Brain microvascular endothelial cell (primary cell): ENCODE measurements around the gene NSUN2.

Source experiments
- DNase-seq: peaks from one replicate; pipeline ENCODE4 v3.0.0-alpha.2; 2020
- H3K27ac ChIP-seq: fragments of 250-450 bp; sonication (Bioruptor Pico); 2 replicates; pipeline ENCODE4 v1.5.1; 2020; ENCODE audit warnings: mild to moderate bottlenecking, moderate library complexity
- H3K27me3 ChIP-seq: fragments of 250-450 bp; sonication (Bioruptor Pico); replicated peaks from 2 replicates; pipeline ENCODE4 v1.5.1; 2020; ENCODE audit warnings: mild to moderate bottlenecking
- H3K36me3 ChIP-seq: fragments of 250-450 bp; sonication (Bioruptor Pico); replicated peaks from 2 replicates; pipeline ENCODE4 v1.5.1; 2020; ENCODE audit warnings: mild to moderate bottlenecking
- H3K4me3 ChIP-seq: 2 replicates; pipeline ENCODE4 v1.5.1; 2011; ENCODE audit warnings: low read depth, mild to moderate bottlenecking, control low read depth, low read length, moderate library complexity
- CTCF ChIP-seq: IDR thresholded peaks from 2 replicates; pipeline ENCODE4 v1.5.1; 2011; ENCODE audit warnings: low read depth, mild to moderate bottlenecking, moderate library complexity, low read length, control low read depth, inconsistent platforms; ENCODE audit errors: missing control alignments
- in situ Hi-C: cut with HindIII; loops from 2 replicates; pipeline ENCODE4 v1.10.0; 2017; ENCODE audit warnings: low sequenced_read_pairs, low pct_ligation_motif_present

Gene NSUN2

GRCh38 chr5:6557807-6558575, 74.9 kb downstream of the NSUN2 start:
- TF ChIP-seq CTCF: no peak
- H3K36me3 ChIP-seq: no peaks in the 10 kb centered on the region
- in situ Hi-C loops: no loop called here
- DNase-seq: no peak
- no peaks in the 10 kb centered on the region for H3K27me3 ChIP-seq
- H3K4me3 ChIP-seq: no peak overlapping the region
- H3K27ac ChIP-seq: no peak overlapping the region

GRCh38 chr5:6556802-6557102, 76.1 kb downstream of the NSUN2 start:
- DNase-seq: no peak
- H3K27ac ChIP-seq: no peak overlapping the region
- no peaks in the 10 kb centered on the region for H3K36me3 ChIP-seq
- in situ Hi-C loops: no loop called here
- H3K4me3 ChIP-seq: no peak overlapping the region
- TF ChIP-seq CTCF: no peak
- no peaks in the 10 kb centered on the region for H3K27me3 ChIP-seq

DNA sequence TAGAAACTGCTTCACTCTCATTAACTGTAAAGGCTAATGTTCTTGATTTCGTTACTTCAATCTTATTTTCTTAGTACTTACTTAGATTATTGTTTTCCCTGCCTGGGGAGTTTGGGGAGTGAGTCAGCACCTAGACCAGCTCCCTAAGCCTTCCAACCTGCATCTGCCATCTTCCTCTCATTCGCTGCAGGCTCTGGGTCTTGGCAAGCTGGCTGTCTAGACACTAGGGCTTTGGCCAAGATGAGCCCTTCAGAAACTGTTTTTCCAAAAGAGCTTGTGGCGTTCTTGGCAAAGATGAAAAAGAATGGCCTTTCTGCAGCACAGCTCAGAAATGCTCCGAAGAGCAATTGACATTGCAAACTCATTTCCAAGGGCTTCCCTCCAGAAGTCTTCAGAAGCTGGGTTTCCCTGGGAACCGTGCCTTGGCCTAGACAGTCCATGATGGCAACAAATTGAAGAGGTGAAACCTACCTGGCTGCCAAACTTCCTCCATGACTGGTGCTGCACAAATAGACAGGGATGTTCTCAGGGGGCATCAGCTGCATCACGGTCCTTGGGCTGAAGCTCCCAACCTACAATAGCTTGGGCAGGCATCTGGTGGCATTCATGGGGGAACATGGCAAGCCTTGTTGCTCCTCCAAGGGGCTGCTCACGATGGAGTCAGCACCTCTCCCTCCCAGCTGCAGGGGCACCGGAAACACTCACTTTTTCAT, 76.6 kb downstream of the NSUN2 start:
- no peaks in the 10 kb centered on the region for H3K36me3 ChIP-seq
- no peaks in the 10 kb centered on the region for H3K27me3 ChIP-seq
- in situ Hi-C loops: no loop called here
- no peak for TF ChIP-seq CTCF
- H3K4me3 ChIP-seq: no peak overlapping the region
- H3K27ac ChIP-seq: no peak overlapping the region
- DNase-seq: peak; percentile 22

DNA sequence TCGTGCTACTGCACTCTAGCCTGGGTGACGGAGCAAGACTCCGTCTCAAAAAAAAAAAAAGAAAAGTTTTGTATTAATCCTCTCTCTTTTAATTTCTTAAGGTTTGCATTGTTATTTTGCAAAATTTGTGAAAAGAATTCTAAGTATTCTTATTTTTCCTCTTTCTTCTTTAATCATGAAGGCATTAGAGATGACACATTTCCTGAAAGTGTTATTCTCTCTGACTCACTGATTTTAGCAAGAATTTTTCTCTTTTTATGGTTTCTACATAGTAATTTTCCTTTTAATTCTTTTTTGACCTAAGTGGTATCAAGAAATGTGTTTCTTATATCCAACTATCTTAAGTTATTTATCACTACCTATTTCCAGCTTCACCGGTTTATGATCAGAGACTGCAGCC, 78.0 kb downstream of the NSUN2 start:
- Histone ChIP-seq H3K27ac (no peak overlapping the region), H3K4me3 (no peak overlapping the region), H3K36me3 (no peaks in the 10 kb centered on the region), H3K27me3 (no peaks in the 10 kb centered on the region)
- TF ChIP-seq CTCF: no peak
- no peak for DNase-seq
- in situ Hi-C loops: no loop called here

DNA sequence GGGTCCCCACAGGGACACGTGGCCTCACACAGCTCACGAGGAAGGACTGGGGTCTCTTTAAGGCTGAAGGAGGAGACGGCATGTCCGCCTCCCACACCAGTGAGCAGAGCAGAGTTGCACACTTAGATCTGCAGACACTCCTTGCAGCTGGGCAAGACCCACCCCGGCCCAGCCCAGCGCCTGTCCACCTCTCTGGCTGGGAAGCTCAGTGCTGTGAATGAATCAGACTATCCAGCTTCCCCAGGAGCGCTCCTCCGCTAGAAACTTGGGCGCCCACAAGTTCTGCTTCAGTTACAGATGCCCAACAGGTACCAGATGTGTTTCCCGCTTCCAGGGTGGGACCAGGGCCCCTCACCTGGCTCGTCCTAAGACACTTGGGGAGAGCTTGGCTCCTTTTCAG, 78.9 kb downstream of the NSUN2 start:
- Histone ChIP-seq H3K27me3 (no peaks in the 10 kb centered on the region), H3K27ac (no peak overlapping the region), H3K36me3 (no peaks in the 10 kb centered on the region), H3K4me3 (no peak overlapping the region)
- in situ Hi-C loops: no loop called here
- no peak for TF ChIP-seq CTCF
- DNase-seq: no peak
